ENCODE data around the gene BTRC. TPM values are rescaled to one million over a fixed set of nuclear protein-coding genes. Genes with fewer than 3 reads are reported as not detected.

BTRC gene
- polyA plus RNA-seq, 3 donors: 2.8 to 4.3 (median 3.1) TPM

- Histone ChIP-seq H3K36me3 (replicated peaks in 1 of 2; ENCODE audit: control insufficient read depth in 1 of 2, insufficient read depth in 2 of 2, low read length in 2 of 2) (peaks cover 38 to 45% of the 10 kb centered on the region in 2 donors), H3K27ac (ENCODE audit: low read depth in 1 of 2, low read length in 2 of 2) (no peak overlapping the region), H3K4me2 (replicated peaks; ENCODE audit: extremely low read depth, low read length, poor library complexity, severe bottlenecking) (no peak overlapping the region), H3K27me3 (ENCODE audit: control insufficient read depth in 2 of 2, insufficient read depth in 2 of 2, low read length in 2 of 2) (no peaks in the 10 kb centered on the region), H4K20me1 (ENCODE audit: insufficient read depth, low read length) (no peaks in the 10 kb centered on the region), H3K9me3 (replicated peaks in 1 of 2; ENCODE audit: control insufficient read depth in 1 of 2, insufficient read depth in 1 of 2, low read length in 2 of 2) (no peaks in the 10 kb centered on the region), H2AFZ (ENCODE audit: insufficient read depth, low read depth, low read length, poor library complexity, severe bottlenecking) (no peak overlapping the region), H3K79me2 (ENCODE audit: insufficient read depth, low read length) (peaks cover 20% of the 10 kb centered on the region), H3K4me1 (ENCODE audit: control insufficient read depth in 1 of 2, insufficient read depth in 2 of 2, low read length in 2 of 2) (peaks cover 19 to 25% of the 10 kb centered on the region in 2 donors), H3K9ac (ENCODE audit: insufficient read depth, low read length, poor library complexity, severe bottlenecking) (no peak overlapping the region), H3K4me3 (replicated peaks in 1 of 3; ENCODE audit: low read depth in 2 of 3, low read length in 3 of 3) (no peak overlapping the region)
- H3K36me3 Mint-ChIP-seq: peaks cover 42% of the 10 kb centered on the region in 2 donors
- H3K4me3 Mint-ChIP-seq: no peak overlapping the region
- H3K27me3 Mint-ChIP-seq (ENCODE audit: low read depth in 3 of 3): peaks cover 0 to 1% (median 0%) of the 10 kb centered on the region in 3 donors
- WGBS (ENCODE audit: insufficient coverage): 99% methylated on average over 9 of the region's 9 CpGs
- no peak overlapping the region for H3K27ac Mint-ChIP-seq
- TF ChIP-seq CTCF (IDR thresholded peaks at IDR 0.05): no peak
- peaks cover 22% of the 10 kb centered on the region for H3K4me1 Mint-ChIP-seq
- no peak for DNase-seq
- H3K9me3 Mint-ChIP-seq: no peaks in the 10 kb centered on the region
- intact Hi-C loops (cut with micrococcal nuclease): loop anchor here in 1 of 2 donors (5.0 kb wide), 1 partner anchor 234 kb away; the partner anchor contains the start of gene BTRC
Measured at GRCh38 chr10:101585841-101586240, 231.9 kb downstream of the BTRC start.

- peak; percentile 83 to 94 (median 90) for DNase-seq
- H3K4me1 Mint-ChIP-seq: peaks cover 38% of the 10 kb centered on the region
- Histone ChIP-seq H2AFZ (ENCODE audit: insufficient read depth, low read depth, low read length, poor library complexity, severe bottlenecking) (peak within 1 kb of the TSS; percentile 99), H3K36me3 (replicated peaks in 1 of 2; ENCODE audit: control insufficient read depth in 1 of 2, insufficient read depth in 2 of 2, low read length in 2 of 2) (peaks cover 20 to 23% of the 10 kb centered on the region in 2 donors), H3K4me3 (replicated peaks in 1 of 3; ENCODE audit: low read depth in 2 of 3, low read length in 3 of 3) (peak within 1 kb of the TSS; percentile 70 to 99 (median 90)), H3K79me2 (ENCODE audit: insufficient read depth, low read length) (peaks cover 20% of the 10 kb centered on the region), H3K27ac (ENCODE audit: low read depth in 1 of 2, low read length in 2 of 2) (peak within 1 kb of the TSS in 1 of 2 donors; percentile 84), H3K27me3 (ENCODE audit: control insufficient read depth in 2 of 2, insufficient read depth in 2 of 2, low read length in 2 of 2) (no peaks in the 10 kb centered on the region), H3K4me2 (replicated peaks; ENCODE audit: extremely low read depth, low read length, poor library complexity, severe bottlenecking) (peak within 1 kb of the TSS; percentile 81), H3K9me3 (replicated peaks in 1 of 2; ENCODE audit: control insufficient read depth in 1 of 2, insufficient read depth in 1 of 2, low read length in 2 of 2) (no peaks in the 10 kb centered on the region), H3K4me1 (ENCODE audit: control insufficient read depth in 1 of 2, insufficient read depth in 2 of 2, low read length in 2 of 2) (peaks cover 39 to 45% of the 10 kb centered on the region in 2 donors), H4K20me1 (ENCODE audit: insufficient read depth, low read length) (no peaks in the 10 kb centered on the region), H3K9ac (ENCODE audit: insufficient read depth, low read length, poor library complexity, severe bottlenecking) (peak within 1 kb of the TSS; percentile 87)
- intact Hi-C loops (cut with micrococcal nuclease): loop anchor here in 1 of 2 donors (5.0 kb wide), 1 partner anchor 236 kb away; the partner anchor contains the start of gene BTRC
- peaks cover 0 to 1% (median 0%) of the 10 kb centered on the region in 3 donors for H3K27me3 Mint-ChIP-seq (ENCODE audit: low read depth in 3 of 3)
- no peaks in the 10 kb centered on the region for H3K9me3 Mint-ChIP-seq
- peak within 1 kb of the TSS; percentile 93 to 94 for H3K4me3 Mint-ChIP-seq
- peak within 1 kb of the TSS; percentile 81 to 92 (median 86) for H3K27ac Mint-ChIP-seq
- peaks cover 27% of the 10 kb centered on the region in 2 donors for H3K36me3 Mint-ChIP-seq
- no peak for TF ChIP-seq CTCF (IDR thresholded peaks at IDR 0.05)
- WGBS (ENCODE audit: insufficient coverage): under 1% methylated on average over 42 of the region's 50 CpGs
Measured at GRCh38 chr10:101587725-101588653, 234.0 kb downstream of the BTRC start, which contains the start of the genes DPCD and POLL. Gene DPCD (plus strand): TSS chr10:101588321. CDS start chr10:101588337, 16 bp downstream. Gene POLL (minus strand): TSS chr10:101588257. CDS start chr10:101587360, 897 bp downstream.
